ENCODE measurements around the gene CHAT. TPM values are rescaled to one million over a fixed set of nuclear protein-coding genes. Genes with fewer than 3 reads are reported as not detected.
"Not testable (repeated sequence)": the region's sequence is repeated elsewhere in the genome, so short reads cannot be mapped to it uniquely, and the experiment has no call there.

The CHAT gene
- total RNA-seq, 3 donors from 2014 or later, result not detected

- Mint-ChIP-seq H3K4me3 (no peak within 1 kb of the TSS), H3K4me1 (ENCODE audit: low read depth) (peaks cover 1% of the 10 kb centered on the region), H3K27me3 (ENCODE audit: low read depth) (peaks cover 29% of the 10 kb centered on the region), H3K9me3 (peaks cover 24% of the 10 kb centered on the region), H3K36me3 (ENCODE audit: insufficient read depth) (peaks cover 3% of the 10 kb centered on the region)
- DNase-seq (no peak), ATAC-seq (peak in 1 of 2 donors; percentile 53)
Observed at GRCh38 chr10:49679480-49679893, 65.7 kb downstream of the CHAT start, which contains the start of gene C10orf53. C10orf53 (plus strand) TSS chr10:49679651; CDS start chr10:49679698, 47 bp downstream.

GRCh38 chr10:49682449-49682848 lies 68.6 kb downstream of the CHAT start:
- not testable (repeated sequence) for H3K4me1 Mint-ChIP-seq (ENCODE audit: low read depth); ATAC-seq; H3K36me3 Mint-ChIP-seq (ENCODE audit: insufficient read depth); H3K4me3 Mint-ChIP-seq; DNase-seq
- Mint-ChIP-seq H3K9me3 (peaks cover 31% of the 10 kb centered on the region), H3K27me3 (ENCODE audit: low read depth) (peaks cover 33% of the 10 kb centered on the region)

GRCh38 chr10:49682879-49683278 lies 69.0 kb downstream of the CHAT start:
- Mint-ChIP-seq H3K4me3 (no peak overlapping the region), H3K36me3 (ENCODE audit: insufficient read depth) (peaks cover 3% of the 10 kb centered on the region), H3K27me3 (ENCODE audit: low read depth) (peaks cover 35% of the 10 kb centered on the region), H3K9me3 (peaks cover 31% of the 10 kb centered on the region), H3K4me1 (ENCODE audit: low read depth) (peaks cover 1% of the 10 kb centered on the region)
- DNase-seq, result no peak
- no peak for ATAC-seq

- Mint-ChIP-seq H3K36me3 (ENCODE audit: insufficient read depth) (no peaks in the 10 kb centered on the region), H3K27me3 (ENCODE audit: low read depth) (peaks cover 50% of the 10 kb centered on the region), H3K4me1 (ENCODE audit: low read depth) (no peaks in the 10 kb centered on the region), H3K4me3 (no peak overlapping the region), H3K9me3 (peaks cover 18% of the 10 kb centered on the region)
- ATAC-seq, result no peak
- DNase-seq, result no peak
Observed at GRCh38 chr10:49686651-49687050, 72.8 kb downstream of the CHAT start.

GRCh38 chr10:49688261-49688846 lies 74.5 kb downstream of the CHAT start:
- Mint-ChIP-seq H3K4me1 (ENCODE audit: low read depth) (no peaks in the 10 kb centered on the region), H3K4me3 (no peak overlapping the region), H3K9me3 (peaks cover 8% of the 10 kb centered on the region), H3K36me3 (ENCODE audit: insufficient read depth) (no peaks in the 10 kb centered on the region), H3K27me3 (ENCODE audit: low read depth) (peaks cover 60% of the 10 kb centered on the region)
- ATAC-seq (no peak), DNase-seq (no peak)

- no peak overlapping the region for H3K4me3 Mint-ChIP-seq
- H3K36me3 Mint-ChIP-seq (ENCODE audit: insufficient read depth), result no peaks in the 10 kb centered on the region
- H3K9me3 Mint-ChIP-seq, result peaks cover 8% of the 10 kb centered on the region
- ATAC-seq (no peak), DNase-seq (no peak)
- no peaks in the 10 kb centered on the region for H3K4me1 Mint-ChIP-seq (ENCODE audit: low read depth)
- H3K27me3 Mint-ChIP-seq (ENCODE audit: low read depth), result peaks cover 60% of the 10 kb centered on the region
Observed at GRCh38 chr10:49688920-49689319, 75.1 kb downstream of the CHAT start.

GRCh38 chr10:49689882-49690510 lies 76.2 kb downstream of the CHAT start:
- no peak for ATAC-seq
- H3K9me3 Mint-ChIP-seq, result peaks cover 5% of the 10 kb centered on the region
- no peak overlapping the region for H3K4me3 Mint-ChIP-seq
- no peak for DNase-seq
- H3K27me3 Mint-ChIP-seq (ENCODE audit: low read depth), result peaks cover 55% of the 10 kb centered on the region
- H3K4me1 Mint-ChIP-seq (ENCODE audit: low read depth), result no peaks in the 10 kb centered on the region
- H3K36me3 Mint-ChIP-seq (ENCODE audit: insufficient read depth), result no peaks in the 10 kb centered on the region

- no peak for ATAC-seq
- Mint-ChIP-seq H3K4me1 (ENCODE audit: low read depth) (no peaks in the 10 kb centered on the region), H3K4me3 (no peak overlapping the region), H3K27me3 (ENCODE audit: low read depth) (peaks cover 51% of the 10 kb centered on the region), H3K36me3 (ENCODE audit: insufficient read depth) (no peaks in the 10 kb centered on the region), H3K9me3 (peaks cover 3% of the 10 kb centered on the region)
- DNase-seq, result no peak
Observed at GRCh38 chr10:49690698-49691356, 77.0 kb downstream of the CHAT start.

GRCh38 chr10:49691588-49691987 lies 77.8 kb downstream of the CHAT start:
- Mint-ChIP-seq H3K4me1 (ENCODE audit: low read depth) (no peaks in the 10 kb centered on the region), H3K9me3 (peaks cover 3% of the 10 kb centered on the region), H3K27me3 (ENCODE audit: low read depth) (peaks cover 55% of the 10 kb centered on the region), H3K36me3 (ENCODE audit: insufficient read depth) (no peaks in the 10 kb centered on the region), H3K4me3 (no peak overlapping the region)
- DNase-seq (no peak), ATAC-seq (no peak)

GRCh38 chr10:49694466-49694865 lies 80.6 kb downstream of the CHAT start:
- no peaks in the 10 kb centered on the region for H3K36me3 Mint-ChIP-seq (ENCODE audit: insufficient read depth)

GRCh38 chr10:49696311-49696710 lies 82.5 kb downstream of the CHAT start:
- no peaks in the 10 kb centered on the region for H3K4me1 Mint-ChIP-seq (ENCODE audit: low read depth)
- H3K36me3 Mint-ChIP-seq (ENCODE audit: insufficient read depth), result no peaks in the 10 kb centered on the region
- no peak overlapping the region for H3K4me3 Mint-ChIP-seq
- H3K9me3 Mint-ChIP-seq, result no peaks in the 10 kb centered on the region
- no peak for DNase-seq
- ATAC-seq, result no peak
- H3K27me3 Mint-ChIP-seq (ENCODE audit: low read depth), result peaks cover 23% of the 10 kb centered on the region

More at GRCh38 chr10:49694466-49694865, 80.6 kb downstream of the CHAT start:
- Mint-ChIP-seq H3K27me3 (ENCODE audit: low read depth) (peaks cover 34% of the 10 kb centered on the region), H3K4me1 (ENCODE audit: low read depth) (no peaks in the 10 kb centered on the region), H3K4me3 (no peak overlapping the region), H3K9me3 (no peaks in the 10 kb centered on the region)
- DNase-seq (no peak), ATAC-seq (no peak)

- Mint-ChIP-seq H3K27me3 (ENCODE audit: low read depth) (peaks cover 12% of the 10 kb centered on the region), H3K36me3 (ENCODE audit: insufficient read depth) (no peaks in the 10 kb centered on the region), H3K9me3 (no peaks in the 10 kb centered on the region), H3K4me1 (ENCODE audit: low read depth) (no peaks in the 10 kb centered on the region), H3K4me3 (no peak overlapping the region)
- DNase-seq, result no peak
- ATAC-seq, result no peak
Observed at GRCh38 chr10:49698679-49699078, 84.8 kb downstream of the CHAT start.

GRCh38 chr10:49700211-49700610 lies 86.4 kb downstream of the CHAT start:
- no peak for ATAC-seq
- Mint-ChIP-seq H3K4me3 (no peak overlapping the region), H3K9me3 (no peaks in the 10 kb centered on the region), H3K27me3 (ENCODE audit: low read depth) (peaks cover 12% of the 10 kb centered on the region), H3K36me3 (ENCODE audit: insufficient read depth) (no peaks in the 10 kb centered on the region), H3K4me1 (ENCODE audit: low read depth) (no peaks in the 10 kb centered on the region)
- DNase-seq, result no peak

- no peak for DNase-seq
- no peaks in the 10 kb centered on the region for H3K9me3 Mint-ChIP-seq
- peaks cover 12% of the 10 kb centered on the region for H3K27me3 Mint-ChIP-seq (ENCODE audit: low read depth)
- no peaks in the 10 kb centered on the region for H3K4me1 Mint-ChIP-seq (ENCODE audit: low read depth)
- H3K4me3 Mint-ChIP-seq, result no peak overlapping the region
- no peaks in the 10 kb centered on the region for H3K36me3 Mint-ChIP-seq (ENCODE audit: insufficient read depth)
- ATAC-seq, result no peak
Observed at GRCh38 chr10:49700997-49701396, 87.2 kb downstream of the CHAT start.

GRCh38 chr10:49707585-49707984 lies 93.7 kb downstream of the CHAT start:
- no peaks in the 10 kb centered on the region for H3K9me3 Mint-ChIP-seq
- H3K4me3 Mint-ChIP-seq, result no peak overlapping the region
- no peaks in the 10 kb centered on the region for H3K4me1 Mint-ChIP-seq (ENCODE audit: low read depth)
- no peaks in the 10 kb centered on the region for H3K36me3 Mint-ChIP-seq (ENCODE audit: insufficient read depth)
- H3K27me3 Mint-ChIP-seq (ENCODE audit: low read depth), result peaks cover 7% of the 10 kb centered on the region
- no peak for ATAC-seq
- no peak for DNase-seq

Data from activated T-cell treated with anti-CD3 and anti-CD28 coated beads, Interleukin-2, amount 50 U/mL, for 4 hours (primary cell).